Lower lobe of right lung (tissue), 2 donors: ENCODE data around the gene LDLR. TPM values are rescaled to one million over a fixed set of nuclear protein-coding genes. Genes with fewer than 3 reads are reported as not detected.
"Not testable (repeated sequence)": the region's sequence is repeated elsewhere in the genome, so short reads cannot be mapped to it uniquely, and the experiment has no call there.

Source experiments
- ATAC-seq, 2 donors: fragments of 200-7000 bp; cut with Tn5 transposase; one replicate each; pipeline ENCODE4 v1.9.1; 2020 to 2022; ENCODE audit warnings: mild to moderate bottlenecking in 2 of 2, moderate library complexity in 2 of 2
- DNase-seq: peaks from one replicate; pipeline ENCODE4 v3.0.0-alpha.2; 2020
- H3K27ac ChIP-seq: fragments of 200-600 bp; one replicate; pipeline ENCODE4 v1.8.0; 2022
- H3K27me3 ChIP-seq: fragments of 200-600 bp; one replicate; pipeline ENCODE4 v1.8.0; 2022; ENCODE audit warnings: low read depth
- H3K36me3 ChIP-seq: fragments of 200-600 bp; one replicate; pipeline ENCODE4 v1.8.0; 2022; ENCODE audit warnings: mild to moderate bottlenecking
- H3K4me1 ChIP-seq: fragments of 200-600 bp; one replicate; pipeline ENCODE4 v1.8.0; 2022
- H3K4me3 ChIP-seq: fragments of 200-600 bp; one replicate; pipeline ENCODE4 v1.8.0; 2022; ENCODE audit warnings: mild to moderate bottlenecking
- H3K9me3 ChIP-seq: fragments of 200-600 bp; one replicate; pipeline ENCODE4 v1.8.0; 2022
- CTCF ChIP-seq: fragments of 200-600 bp; IDR thresholded peaks from one replicate; pipeline ENCODE4 v1.8.0; 2022; ENCODE audit warnings: antibody characterized with exemption, mild to moderate bottlenecking
- intact Hi-C: fragments of 100-400 bp; cut with DNase I; formaldehyde crosslinking; loops from one replicate; pipeline ENCODE4 v1.11.0; 2022
- total RNA-seq: library from RNA; stranded (reverse); fragmentation: NEBNext Ultra II Directional; extraction: Animal tissue kit (Norgen Biotek cat#: 25700); gene quantifications from one replicate; pipeline ENCODE4 v1.2.1, GENCODE V29; 2021
- donor health status: DM: no; HTN: yes; CAD: no; lungs with severe emphysema.

Gene LDLR
- total RNA-seq, 1 donor from 2014 or later, result 147 TPM

GRCh38 chr19:11073568-11073967, 15.7 kb upstream of the LDLR start:
- Histone ChIP-seq H3K36me3 (no peaks in the 10 kb centered on the region), H3K4me1 (peaks cover 11% of the 10 kb centered on the region), H3K4me3 (no peak overlapping the region), H3K27ac (no peak overlapping the region), H3K9me3 (no peaks in the 10 kb centered on the region), H3K27me3 (no peaks in the 10 kb centered on the region)
- DNase-seq (no peak), ATAC-seq (no peak)
- TF ChIP-seq CTCF, result no peak
- intact Hi-C loops, result no loop called here

- H3K27me3 ChIP-seq, intact Hi-C loops, ATAC-seq: not testable (repeated sequence)
Measured at GRCh38 chr19:11076792-11077191, 12.5 kb upstream of the LDLR start.

GRCh38 chr19:11078893-11079292, 10.4 kb upstream of the LDLR start:
- DNase-seq (no peak), ATAC-seq (no peak)
- no peak for TF ChIP-seq CTCF
- intact Hi-C loops, result no loop called here
- H3K27ac ChIP-seq, result no peak overlapping the region
- no peaks in the 10 kb centered on the region for H3K27me3 ChIP-seq
- H3K4me3 ChIP-seq, result no peak overlapping the region
- H3K36me3 ChIP-seq, result no peaks in the 10 kb centered on the region
- H3K4me1 ChIP-seq, result peaks cover 11% of the 10 kb centered on the region
- H3K9me3 ChIP-seq, result no peaks in the 10 kb centered on the region

More at GRCh38 chr19:11076792-11077191, 12.5 kb upstream of the LDLR start:
- H3K4me3 ChIP-seq, H3K27ac ChIP-seq, DNase-seq, H3K9me3 ChIP-seq, H3K36me3 ChIP-seq: not testable (repeated sequence)
- H3K4me1 ChIP-seq, result peaks cover 11% of the 10 kb centered on the region

GRCh38 chr19:11079999-11080398, 9.3 kb upstream of the LDLR start:
- Histone ChIP-seq H3K4me1 (peaks cover 3% of the 10 kb centered on the region), H3K4me3 (no peak overlapping the region), H3K27ac (no peak overlapping the region), H3K9me3 (no peaks in the 10 kb centered on the region), H3K27me3 (no peaks in the 10 kb centered on the region), H3K36me3 (no peaks in the 10 kb centered on the region)
- no peak for ATAC-seq
- intact Hi-C loops, result no loop called here
- no peak for DNase-seq
- no peak for TF ChIP-seq CTCF

- TF ChIP-seq CTCF, result no peak
- no peak for ATAC-seq
Measured at GRCh38 chr19:11087870-11088505, 1.3 kb upstream of the LDLR start.

GRCh38 chr19:11088506-11089253, 583 bp upstream of the LDLR start:
- no peak for ATAC-seq
- Histone ChIP-seq H3K9me3 (no peaks in the 10 kb centered on the region), H3K4me3 (peak overlapping the region; percentile 69), H3K27me3 (no peaks in the 10 kb centered on the region), H3K36me3 (no peaks in the 10 kb centered on the region), H3K27ac (peak overlapping the region; percentile 98), H3K4me1 (peaks cover 62% of the 10 kb centered on the region)
- intact Hi-C loops, result no loop called here
- TF ChIP-seq CTCF, result no peak
- no peak for DNase-seq

More at GRCh38 chr19:11087870-11088505, 1.3 kb upstream of the LDLR start:
- intact Hi-C loops, result no loop called here
- H3K4me3 ChIP-seq, result peak overlapping the region; percentile 69
- no peaks in the 10 kb centered on the region for H3K9me3 ChIP-seq
- no peaks in the 10 kb centered on the region for H3K27me3 ChIP-seq
- no peaks in the 10 kb centered on the region for H3K36me3 ChIP-seq
- H3K4me1 ChIP-seq, result peaks cover 55% of the 10 kb centered on the region
- DNase-seq, result no peak
- peak overlapping the region; percentile 98 for H3K27ac ChIP-seq

- Histone ChIP-seq H3K27ac (peak overlapping the region; percentile 98), H3K4me3 (peak overlapping the region; percentile 69), H3K4me1 (peaks cover 73% of the 10 kb centered on the region)
- H3K27me3 ChIP-seq, H3K9me3 ChIP-seq, DNase-seq, ATAC-seq, H3K36me3 ChIP-seq, intact Hi-C loops: not testable (repeated sequence)
Measured at GRCh38 chr19:11090014-11090263, 676 bp downstream of the LDLR start.
